ENCODE measurements around the gene TNRC6B. TPM values are rescaled to one million over a fixed set of nuclear protein-coding genes. Genes with fewer than 3 reads are reported as not detected.

Gene TNRC6B
- total RNA-seq, 1 donor from 2014 or later = 60.0 TPM

DNA sequence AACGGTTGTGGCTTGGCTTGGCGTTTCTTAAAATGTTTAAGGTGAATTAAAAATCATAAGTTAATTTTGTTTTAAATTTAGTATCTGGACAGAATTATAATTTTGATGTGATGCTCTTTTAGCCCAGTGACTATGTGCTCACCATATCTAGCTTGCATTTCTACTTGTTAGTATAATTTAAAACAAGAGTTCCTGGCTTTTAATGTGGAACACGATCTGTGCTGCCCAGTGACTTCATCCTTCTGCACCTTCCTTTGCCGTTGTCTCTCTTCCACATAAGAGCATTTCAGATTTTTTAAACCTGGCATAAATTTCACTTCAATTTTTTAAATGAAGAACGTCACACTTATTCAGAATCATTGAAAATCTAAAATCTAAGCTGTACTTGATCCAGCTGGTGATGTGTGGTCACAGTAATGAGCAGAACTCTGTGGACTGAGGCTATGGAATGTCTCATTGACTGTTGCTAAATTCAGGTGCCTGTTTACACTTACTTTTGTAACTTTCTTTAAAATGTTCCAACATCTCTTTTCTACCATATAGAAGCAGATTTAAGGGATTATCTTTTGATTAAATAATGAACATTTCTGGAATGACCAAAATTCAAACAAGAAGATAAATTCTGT, 93.1 kb downstream of the TNRC6B start:
- H3K4me2 ChIP-seq = no peak overlapping the region
- no peaks in the 10 kb centered on the region for H3K27me3 Mint-ChIP-seq (ENCODE audit: insufficient read depth, low read depth)
- H3K9me3 ChIP-seq (ENCODE audit: low read depth) = no peaks in the 10 kb centered on the region
- H3K36me3 ChIP-seq = no peaks in the 10 kb centered on the region
- DNase-seq (ENCODE audit: low spot score) = no peak
- no peaks in the 10 kb centered on the region for H3K4me1 Mint-ChIP-seq
- no peaks in the 10 kb centered on the region for H3F3A ChIP-seq (ENCODE audit: low read depth)
- H4K20me1 ChIP-seq (ENCODE audit: low read depth) = peaks cover 21% of the 10 kb centered on the region
- H3K27ac Mint-ChIP-seq = no peak overlapping the region
- TF ChIP-seq EZH2 (IDR thresholded peaks at IDR 0.05) = no peak
- no peak for TF ChIP-seq EZH2phosphoT487 (IDR thresholded peaks at IDR 0.05)
- TF ChIP-seq CTCF (IDR thresholded peaks at IDR 0.05) = no peak
- H3K4me3 ChIP-seq = no peak overlapping the region
- H3K36me3 Mint-ChIP-seq = peaks cover 27% of the 10 kb centered on the region
- no peaks in the 10 kb centered on the region for H3K4me1 ChIP-seq
- no peaks in the 10 kb centered on the region for H3K9me3 Mint-ChIP-seq
- H3K79me2 ChIP-seq (ENCODE audit: low read depth) = peaks cover 32% of the 10 kb centered on the region
- no peak overlapping the region for H2AFZ ChIP-seq (replicated peaks)
- H3K27me3 ChIP-seq = no peaks in the 10 kb centered on the region
- no peak overlapping the region for H3K27ac ChIP-seq
- no peak overlapping the region for H3K9ac ChIP-seq
- H3K4me3 Mint-ChIP-seq = no peak overlapping the region

DNA sequence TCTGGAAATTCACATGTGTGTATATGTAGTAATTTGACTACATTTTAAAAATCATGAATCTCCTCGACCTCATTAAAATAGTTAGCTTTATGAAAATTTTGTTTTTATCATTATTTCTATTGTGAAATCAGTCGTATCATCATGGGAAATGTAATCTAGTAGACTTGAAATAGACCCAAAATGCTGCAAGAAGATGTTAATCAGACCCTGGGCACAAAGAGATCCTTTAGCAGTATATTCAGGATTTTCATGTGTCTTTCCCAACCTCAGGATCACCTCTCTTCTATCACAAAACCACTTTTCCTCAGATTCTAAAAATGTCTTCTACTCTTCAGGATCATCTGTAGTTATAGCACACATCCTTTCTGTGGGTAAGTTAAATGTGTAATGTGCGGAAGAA, 93.7 kb downstream of the TNRC6B start:
- Mint-ChIP-seq H3K36me3 (peaks cover 25% of the 10 kb centered on the region), H3K9me3 (no peaks in the 10 kb centered on the region), H3K4me1 (no peaks in the 10 kb centered on the region), H3K27ac (no peak overlapping the region), H3K27me3 (ENCODE audit: insufficient read depth, low read depth) (no peaks in the 10 kb centered on the region), H3K4me3 (no peak overlapping the region)
- Histone ChIP-seq H3K9ac (no peak overlapping the region), H3K9me3 (ENCODE audit: low read depth) (no peaks in the 10 kb centered on the region), H3K4me3 (no peak overlapping the region), H3K36me3 (no peaks in the 10 kb centered on the region), H3F3A (ENCODE audit: low read depth) (no peaks in the 10 kb centered on the region), H2AFZ (replicated peaks) (no peak overlapping the region), H3K4me2 (no peak overlapping the region), H4K20me1 (ENCODE audit: low read depth) (peaks cover 21% of the 10 kb centered on the region), H3K27ac (no peak overlapping the region), H3K79me2 (ENCODE audit: low read depth) (peaks cover 29% of the 10 kb centered on the region), H3K27me3 (no peaks in the 10 kb centered on the region), H3K4me1 (no peaks in the 10 kb centered on the region)
- TF ChIP-seq EZH2phosphoT487 (IDR thresholded peaks at IDR 0.05) = no peak
- no peak for TF ChIP-seq CTCF (IDR thresholded peaks at IDR 0.05)
- TF ChIP-seq EZH2 (IDR thresholded peaks at IDR 0.05) = no peak
- no peak for DNase-seq (ENCODE audit: low spot score)

DNA sequence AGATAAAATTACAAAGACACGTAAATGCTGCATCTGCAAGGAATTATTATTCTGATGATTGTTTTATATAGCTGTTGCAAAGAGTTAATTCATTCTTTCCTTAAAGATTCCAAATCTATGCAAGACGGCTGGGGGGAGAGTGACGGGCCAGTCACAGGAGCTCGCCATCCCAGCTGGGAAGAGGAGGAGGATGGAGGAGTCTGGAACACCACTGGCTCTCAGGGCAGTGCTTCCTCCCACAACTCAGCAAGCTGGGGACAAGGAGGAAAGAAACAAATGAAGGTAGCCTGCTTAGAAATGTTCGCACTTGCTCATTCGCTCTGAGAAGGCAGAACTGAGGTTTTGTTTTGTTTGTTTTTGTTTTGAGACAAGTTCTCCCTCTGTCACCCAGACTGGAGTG, 95.6 kb downstream of the TNRC6B start:
- Histone ChIP-seq H3F3A (ENCODE audit: low read depth) (no peaks in the 10 kb centered on the region), H2AFZ (replicated peaks) (no peak overlapping the region), H3K9ac (no peak overlapping the region), H4K20me1 (ENCODE audit: low read depth) (peaks cover 15% of the 10 kb centered on the region), H3K9me3 (ENCODE audit: low read depth) (no peaks in the 10 kb centered on the region), H3K36me3 (no peaks in the 10 kb centered on the region), H3K4me3 (no peak overlapping the region), H3K4me1 (no peaks in the 10 kb centered on the region), H3K27me3 (no peaks in the 10 kb centered on the region), H3K27ac (no peak overlapping the region), H3K4me2 (no peak overlapping the region), H3K79me2 (ENCODE audit: low read depth) (peaks cover 13% of the 10 kb centered on the region)
- no peak for DNase-seq (ENCODE audit: low spot score)
- TF ChIP-seq EZH2 (IDR thresholded peaks at IDR 0.05) = no peak
- no peak for TF ChIP-seq CTCF (IDR thresholded peaks at IDR 0.05)
- TF ChIP-seq EZH2phosphoT487 (IDR thresholded peaks at IDR 0.05) = no peak
- H3K36me3 Mint-ChIP-seq = peaks cover 28% of the 10 kb centered on the region
- no peaks in the 10 kb centered on the region for H3K9me3 Mint-ChIP-seq
- no peak overlapping the region for H3K4me3 Mint-ChIP-seq
- H3K4me1 Mint-ChIP-seq = no peaks in the 10 kb centered on the region
- H3K27ac Mint-ChIP-seq = no peak overlapping the region
- H3K27me3 Mint-ChIP-seq (ENCODE audit: insufficient read depth, low read depth) = no peaks in the 10 kb centered on the region

Measured in neural progenitor cell (in vitro differentiated cells).